Posterior cingulate gyrus (tissue), 11 donors: ENCODE data around the gene MYF6.

Source experiments
- DNase-seq, 10 donors: peaks; one replicate each; pipeline versions ENCODE4 v3.0.0 to v3.0.0-alpha.2; 2020 to 2021; ENCODE audit warnings: mixed read lengths in 3 of 10
- intact Hi-C: fragments of 100-400 bp; cut with DNase I; formaldehyde crosslinking; loops from one replicate; pipeline ENCODE4 v1.15.1; 2023

MYF6 gene

GRCh38 chr12:80747800-80748199 lies 40.4 kb downstream of the MYF6 start:
- DNase-seq: no peak
- intact Hi-C loops: no loop called here

- no peak for DNase-seq
- intact Hi-C loops: no loop called here
Observed at GRCh38 chr12:80749456-80749855, 42.0 kb downstream of the MYF6 start.

GRCh38 chr12:80752464-80752863 lies 45.0 kb downstream of the MYF6 start:
- intact Hi-C loops: no loop called here

GRCh38 chr12:80754274-80754673 lies 46.8 kb downstream of the MYF6 start:
- intact Hi-C loops: no loop called here
- no peak for DNase-seq

More at GRCh38 chr12:80752464-80752863, 45.0 kb downstream of the MYF6 start:
- no peak for DNase-seq

GRCh38 chr12:80756875-80757274 lies 49.4 kb downstream of the MYF6 start:
- DNase-seq: no peak
- intact Hi-C loops: no loop called here
